Trophoblast cell (in vitro differentiated cells and primary cell): ENCODE results near the gene PFKP.

Source experiments
- DNase-seq, 2 donors: peaks; one replicate each; pipeline ENCODE4 v3.0.0-alpha.2; 2016
- H2AFZ ChIP-seq: 2 replicates; pipeline ENCODE4 v1.6.1; 2013; ENCODE audit warnings: low read length, moderate library complexity, mild to moderate bottlenecking; ENCODE audit not compliant: insufficient read depth, poor library complexity
- H2AK5ac ChIP-seq: 2 replicates; pipeline ENCODE4 v1.6.1; 2013; ENCODE audit warnings: mild to moderate bottlenecking, low read length
- H2BK120ac ChIP-seq: 2 replicates; pipeline ENCODE4 v1.6.1; 2013; ENCODE audit warnings: low read length, mild to moderate bottlenecking, moderate library complexity; ENCODE audit not compliant: insufficient read depth, poor library complexity
- H2BK12ac ChIP-seq: 2 replicates; pipeline ENCODE4 v1.6.1; 2013; ENCODE audit warnings: mild to moderate bottlenecking, low read length, moderate library complexity
- H2BK5ac ChIP-seq: 2 replicates; pipeline ENCODE4 v1.6.1; 2013; ENCODE audit warnings: low read length, low read depth, moderate library complexity, mild to moderate bottlenecking; ENCODE audit not compliant: poor library complexity
- H3K14ac ChIP-seq: 2 replicates; pipeline ENCODE4 v1.6.1; 2013; ENCODE audit warnings: mild to moderate bottlenecking, low read length
- H3K18ac ChIP-seq: 2 replicates; pipeline ENCODE4 v1.6.1; 2013; ENCODE audit warnings: mild to moderate bottlenecking, low read length
- H3K23ac ChIP-seq: 2 replicates; pipeline ENCODE4 v1.6.1; 2013; ENCODE audit warnings: low read length
- H3K27ac ChIP-seq: 2 replicates; pipeline ENCODE4 v1.5.1; 2013; ENCODE audit warnings: low read depth, mild to moderate bottlenecking, inconsistent platforms, low read length, moderate library complexity
- H3K27me3 ChIP-seq: 2 replicates; pipeline ENCODE4 v1.6.1; 2013; ENCODE audit warnings: inconsistent platforms, mild to moderate bottlenecking, low read length, moderate library complexity; ENCODE audit not compliant: insufficient read depth
- H3K36me3 ChIP-seq, 2 experiments: 1 replicate in 1 of 2; 2 replicates in 1 of 2; pipeline ENCODE4 v1.6.1; 2013; ENCODE audit warnings: low read length in 2 of 2, mild to moderate bottlenecking in 2 of 2, moderate library complexity in 1 of 2; ENCODE audit not compliant: insufficient read depth in 2 of 2, control insufficient read depth in 1 of 2
- H3K4ac ChIP-seq: 2 replicates; pipeline ENCODE4 v1.6.1; 2013; ENCODE audit warnings: low read depth, mild to moderate bottlenecking, low read length, moderate library complexity
- H3K4me1 ChIP-seq, 2 experiments: 1 replicate in 1 of 2; 2 replicates in 1 of 2; pipeline ENCODE4 v1.6.1; 2013; ENCODE audit warnings: low read length in 2 of 2, mild to moderate bottlenecking in 2 of 2, moderate library complexity in 1 of 2; ENCODE audit not compliant: insufficient read depth in 2 of 2, control insufficient read depth in 1 of 2
- H3K4me2 ChIP-seq: 2 replicates; pipeline ENCODE4 v1.6.1; 2013; ENCODE audit warnings: inconsistent platforms, mild to moderate bottlenecking, low read length, moderate library complexity
- H3K4me3 ChIP-seq: 2 replicates; pipeline ENCODE4 v1.5.1; 2013; ENCODE audit warnings: mild to moderate bottlenecking, low read depth, low read length, inconsistent platforms
- H3K79me1 ChIP-seq: one replicate; pipeline ENCODE4 v1.6.1; 2013; ENCODE audit warnings: low read length
- H3K79me2 ChIP-seq: 2 replicates; pipeline ENCODE4 v1.6.1; 2013; ENCODE audit warnings: low read length, mild to moderate bottlenecking; ENCODE audit not compliant: control insufficient read depth, insufficient read depth, poor library complexity
- H3K9ac ChIP-seq: 2 replicates; pipeline ENCODE4 v1.6.1; 2013; ENCODE audit warnings: mild to moderate bottlenecking, low read length
- H3K9me3 ChIP-seq: 2 replicates; pipeline ENCODE4 v1.6.1; 2013; ENCODE audit warnings: low read depth, mild to moderate bottlenecking, control low read depth, inconsistent platforms, low read length; ENCODE audit not compliant: insufficient read depth
- H4K12ac ChIP-seq: 2 replicates; pipeline ENCODE4 v1.6.1; 2013; ENCODE audit warnings: low read depth, mild to moderate bottlenecking, low read length, moderate library complexity
- H4K8ac ChIP-seq: 2 replicates; pipeline ENCODE4 v1.6.1; 2013; ENCODE audit warnings: low read depth, mild to moderate bottlenecking, low read length, moderate library complexity
- H4K91ac ChIP-seq: one replicate; pipeline ENCODE4 v1.6.1; 2013; ENCODE audit warnings: low read depth, mild to moderate bottlenecking, low read length, moderate library complexity
- WGBS: extraction: QIAGEN DNeasy Blood & Tissue Kit; methylation state at CpG from one replicate; pipeline ENCODE4 v1.1.7; 2013; ENCODE audit warnings: missing lambda C conversion rate; ENCODE audit not compliant: insufficient read length, insufficient coverage; ENCODE audit errors: extremely low coverage; 5-methylcytosine and 5-hydroxymethylcytosine counted together

PFKP gene

GRCh38 chr10:3148041-3148440 lies 80.7 kb downstream of the PFKP start:
- Histone ChIP-seq H2AFZ (no peak overlapping the region), H3K4me1 (no peaks in the 10 kb centered on the region), H2BK5ac (no peak overlapping the region), H4K12ac (no peak overlapping the region), H3K14ac (no peak overlapping the region), H3K36me3 (peaks cover 60 to 64% of the 10 kb centered on the region in 2 experiments), H4K8ac (no peak overlapping the region), H3K23ac (no peak overlapping the region), H3K4me2 (no peak overlapping the region), H3K27ac (no peak overlapping the region), H2AK5ac (no peak overlapping the region), H3K4ac (no peak overlapping the region), H2BK120ac (no peak overlapping the region), H3K4me3 (no peak overlapping the region), H3K79me2 (no peaks in the 10 kb centered on the region), H3K27me3 (no peaks in the 10 kb centered on the region), H4K91ac (no peak overlapping the region), H2BK12ac (no peak overlapping the region), H3K9ac (no peak overlapping the region), H3K18ac (no peak overlapping the region), H3K9me3 (no peaks in the 10 kb centered on the region), H3K79me1 (no peaks in the 10 kb centered on the region)
- no peak for DNase-seq
- no CpG with 5 or more reads among the region's 17 CpGs for WGBS

- no peak overlapping the region for H4K91ac ChIP-seq
- H3K27me3 ChIP-seq: no peaks in the 10 kb centered on the region
- no peak overlapping the region for H2BK12ac ChIP-seq
- H2AFZ ChIP-seq: no peak overlapping the region
- no peak overlapping the region for H3K27ac ChIP-seq
- no peak overlapping the region for H2AK5ac ChIP-seq
- no peaks in the 10 kb centered on the region for H3K79me2 ChIP-seq
- H3K36me3 ChIP-seq: peaks cover 55 to 58% of the 10 kb centered on the region in 2 experiments
- H2BK5ac ChIP-seq: no peak overlapping the region
- H3K4ac ChIP-seq: no peak overlapping the region
- H3K18ac ChIP-seq: no peak overlapping the region
- no peaks in the 10 kb centered on the region for H3K9me3 ChIP-seq
- no peak overlapping the region for H4K12ac ChIP-seq
- no peak overlapping the region for H3K4me3 ChIP-seq
- H3K23ac ChIP-seq: no peak overlapping the region
- no peak overlapping the region for H3K4me2 ChIP-seq
- no CpG with 5 or more reads among the region's 9 CpGs for WGBS
- DNase-seq: no peak
- no peak overlapping the region for H4K8ac ChIP-seq
- no peak overlapping the region for H3K9ac ChIP-seq
- no peaks in the 10 kb centered on the region for H3K79me1 ChIP-seq
- no peak overlapping the region for H2BK120ac ChIP-seq
- no peak overlapping the region for H3K14ac ChIP-seq
- H3K4me1 ChIP-seq: no peaks in the 10 kb centered on the region
Observed at GRCh38 chr10:3148994-3149393, 81.6 kb downstream of the PFKP start.

GRCh38 chr10:3149918-3150317 lies 82.6 kb downstream of the PFKP start:
- no peak overlapping the region for H2AK5ac ChIP-seq
- H3K27me3 ChIP-seq: no peaks in the 10 kb centered on the region
- H3K4me3 ChIP-seq: no peak overlapping the region
- DNase-seq: no peak
- H4K12ac ChIP-seq: no peak overlapping the region
- peaks cover 56 to 61% of the 10 kb centered on the region in 2 experiments for H3K36me3 ChIP-seq
- H3K14ac ChIP-seq: no peak overlapping the region
- H4K8ac ChIP-seq: no peak overlapping the region
- no peak overlapping the region for H2AFZ ChIP-seq
- no peak overlapping the region for H2BK5ac ChIP-seq
- H3K4me2 ChIP-seq: no peak overlapping the region
- WGBS: no CpG with 5 or more reads among the region's 11 CpGs
- no peaks in the 10 kb centered on the region for H3K4me1 ChIP-seq
- H3K27ac ChIP-seq: no peak overlapping the region
- H3K79me1 ChIP-seq: no peaks in the 10 kb centered on the region
- no peak overlapping the region for H4K91ac ChIP-seq
- H2BK12ac ChIP-seq: no peak overlapping the region
- no peak overlapping the region for H3K23ac ChIP-seq
- H3K9ac ChIP-seq: no peak overlapping the region
- peaks cover 1% of the 10 kb centered on the region for H3K9me3 ChIP-seq
- no peak overlapping the region for H3K4ac ChIP-seq
- no peak overlapping the region for H3K18ac ChIP-seq
- H2BK120ac ChIP-seq: no peak overlapping the region
- H3K79me2 ChIP-seq: no peaks in the 10 kb centered on the region

- Histone ChIP-seq H2AK5ac (no peak overlapping the region), H3K23ac (no peak overlapping the region), H3K14ac (no peak overlapping the region), H3K79me2 (no peaks in the 10 kb centered on the region), H3K36me3 (peaks cover 56 to 61% of the 10 kb centered on the region in 2 experiments), H2BK5ac (no peak overlapping the region), H2BK120ac (no peak overlapping the region), H3K4me1 (no peaks in the 10 kb centered on the region), H2BK12ac (no peak overlapping the region), H3K18ac (no peak overlapping the region), H2AFZ (no peak overlapping the region), H4K12ac (no peak overlapping the region), H3K4me2 (no peak overlapping the region), H3K4ac (no peak overlapping the region), H4K8ac (no peak overlapping the region), H3K9me3 (peaks cover 2% of the 10 kb centered on the region), H4K91ac (no peak overlapping the region), H3K4me3 (no peak overlapping the region), H3K27ac (no peak overlapping the region), H3K79me1 (no peaks in the 10 kb centered on the region), H3K27me3 (no peaks in the 10 kb centered on the region), H3K9ac (no peak overlapping the region)
- WGBS: no CpG with 5 or more reads among the region's 13 CpGs
- DNase-seq: no peak
Observed at GRCh38 chr10:3150366-3150765, 83.0 kb downstream of the PFKP start.
